PFSK-1 (cell line): ENCODE data around the gene SLC29A1.

Experiments used
- FOXP2 ChIP-seq: optimal IDR thresholded peaks from 2 replicates; pipeline ENCODE3; 2011; ENCODE audit warnings: borderline replicate concordance, control low read depth, inconsistent platforms; ENCODE audit not compliant: insufficient read depth; ENCODE audit errors: extremely low read length, extremely low read depth
- REST ChIP-seq, 2 experiments: IDR thresholded peaks; 2 replicates each; pipeline versions ENCODE4 v1.6.1 to v1.8.0; 2011 to 2012; ENCODE audit warnings: low read depth in 2 of 2, low read length in 2 of 2, control low read depth in 1 of 2, inconsistent platforms in 1 of 2, mild to moderate bottlenecking in 1 of 2, moderate library complexity in 1 of 2; ENCODE audit not compliant: insufficient read depth in 1 of 2

Gene SLC29A1

DNA sequence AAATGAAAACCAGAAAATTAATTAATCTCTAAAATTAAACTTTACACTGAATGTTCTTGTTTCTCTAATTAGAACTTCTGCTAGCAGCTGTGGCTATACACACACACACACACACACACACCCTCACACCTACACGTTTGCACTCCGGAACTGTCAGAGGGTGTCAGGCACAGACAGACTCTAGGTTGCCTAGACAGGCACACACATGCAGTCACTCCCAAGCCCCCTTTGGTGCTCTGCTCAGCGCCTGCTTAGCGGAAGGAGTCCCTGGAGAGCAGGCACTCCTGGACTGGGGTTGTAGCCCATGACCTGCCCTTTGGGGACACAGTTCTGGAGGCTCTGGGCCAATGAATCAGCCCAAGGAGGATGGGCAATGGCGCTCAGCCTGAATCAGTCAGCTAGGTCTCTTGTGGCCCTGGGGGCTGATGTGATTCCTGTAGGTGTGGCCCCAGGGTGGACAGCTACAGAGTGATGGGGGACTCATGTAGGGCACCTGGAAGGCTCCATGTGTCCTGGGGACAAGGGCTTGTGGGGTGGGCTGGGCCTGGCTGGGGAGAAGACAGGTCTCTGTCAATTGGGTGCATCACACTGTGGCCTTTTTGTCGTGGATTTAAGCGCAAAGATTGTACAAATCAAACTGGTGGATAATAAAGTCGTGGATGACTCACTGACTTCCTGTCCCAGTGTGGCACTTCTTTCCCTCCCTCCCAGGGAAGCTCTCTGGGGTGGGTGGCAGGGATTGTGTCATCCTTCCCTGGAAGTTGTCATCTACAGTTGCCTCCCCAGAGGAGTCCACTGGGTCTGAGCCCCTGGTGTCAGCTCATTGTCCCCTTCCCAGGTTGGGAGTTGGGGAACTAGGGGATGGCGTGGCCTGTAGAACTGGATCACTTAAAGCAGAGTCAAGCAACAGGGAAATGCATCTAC is 55.6 kb downstream of the SLC29A1 start:
- TF ChIP-seq FOXP2 (no peak), REST (IDR thresholded peaks at IDR 0.05; ENCODE audit: insufficient read depth in 1 of 2, low read depth in 2 of 2, low read length in 2 of 2) (0 out of 4 replicates have a peak, but pooled peaks of 1 of the 2 experiments have one; percentile 31)
